T47D (cell line): Measurements from ENCODE around the gene RELB.
A peak's percentile ranks its signal among the peaks of the same experiment; 100 is the strongest.

Experiments
- DNase-seq, 2 experiments: peaks; one replicate each; pipeline versions ENCODE4 v3.0.0 to v3.0.0-alpha.2; 2011 to 2012; ENCODE audit warnings: low read depth in 1 of 2, low spot score in 1 of 2
- JUND ChIP-seq: IDR thresholded peaks from 2 replicates; pipeline ENCODE4 v1.6.1; 2012; ENCODE audit warnings: low read depth
- in situ Hi-C: cut with HindIII; loops from 2 replicates; pipeline ENCODE4 v1.10.0; 2016; ENCODE audit warnings: low sequenced_read_pairs, low pct_unique_long_range_greater_than_20kb

RELB gene, protein sequence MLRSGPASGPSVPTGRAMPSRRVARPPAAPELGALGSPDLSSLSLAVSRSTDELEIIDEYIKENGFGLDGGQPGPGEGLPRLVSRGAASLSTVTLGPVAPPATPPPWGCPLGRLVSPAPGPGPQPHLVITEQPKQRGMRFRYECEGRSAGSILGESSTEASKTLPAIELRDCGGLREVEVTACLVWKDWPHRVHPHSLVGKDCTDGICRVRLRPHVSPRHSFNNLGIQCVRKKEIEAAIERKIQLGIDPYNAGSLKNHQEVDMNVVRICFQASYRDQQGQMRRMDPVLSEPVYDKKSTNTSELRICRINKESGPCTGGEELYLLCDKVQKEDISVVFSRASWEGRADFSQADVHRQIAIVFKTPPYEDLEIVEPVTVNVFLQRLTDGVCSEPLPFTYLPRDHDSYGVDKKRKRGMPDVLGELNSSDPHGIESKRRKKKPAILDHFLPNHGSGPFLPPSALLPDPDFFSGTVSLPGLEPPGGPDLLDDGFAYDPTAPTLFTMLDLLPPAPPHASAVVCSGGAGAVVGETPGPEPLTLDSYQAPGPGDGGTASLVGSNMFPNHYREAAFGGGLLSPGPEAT

DNA sequence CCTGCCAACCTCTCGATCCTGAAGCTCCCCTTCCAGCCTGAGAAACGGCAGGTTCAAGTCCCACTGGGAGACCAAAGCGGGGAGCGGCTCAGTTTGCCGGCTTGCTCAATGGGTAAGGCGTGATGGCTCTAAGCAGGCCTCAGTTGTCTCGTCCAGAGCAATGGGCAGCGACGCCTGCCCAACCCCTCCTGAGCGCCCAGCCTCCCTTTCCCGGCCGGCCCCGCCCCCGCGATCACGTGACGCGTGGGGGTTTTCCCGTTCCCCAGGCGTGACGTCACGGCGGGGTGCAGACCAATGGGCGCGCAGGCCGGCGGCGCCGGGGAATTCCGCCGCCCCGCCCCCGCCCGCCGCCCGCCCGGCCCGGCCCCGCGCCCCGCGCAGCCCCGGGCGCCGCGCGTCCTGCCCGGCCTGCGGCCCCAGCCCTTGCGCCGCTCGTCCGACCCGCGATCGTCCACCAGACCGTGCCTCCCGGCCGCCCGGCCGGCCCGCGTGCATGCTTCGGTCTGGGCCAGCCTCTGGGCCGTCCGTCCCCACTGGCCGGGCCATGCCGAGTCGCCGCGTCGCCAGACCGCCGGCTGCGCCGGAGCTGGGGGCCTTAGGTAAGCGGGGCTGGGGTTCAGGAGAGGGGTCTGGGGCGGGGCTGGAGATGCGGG is at the start of gene RELB:
Gene RELB, plus strand, starts transcription at position 378 of the 653 bp plus-strand sequence. Its CDS starts 116 bp downstream, at position 494.
- no peak for TF ChIP-seq JUND
- DNase-seq, result peak; percentile 91 to 94
- in situ Hi-C loops, result no loop called here

DNA sequence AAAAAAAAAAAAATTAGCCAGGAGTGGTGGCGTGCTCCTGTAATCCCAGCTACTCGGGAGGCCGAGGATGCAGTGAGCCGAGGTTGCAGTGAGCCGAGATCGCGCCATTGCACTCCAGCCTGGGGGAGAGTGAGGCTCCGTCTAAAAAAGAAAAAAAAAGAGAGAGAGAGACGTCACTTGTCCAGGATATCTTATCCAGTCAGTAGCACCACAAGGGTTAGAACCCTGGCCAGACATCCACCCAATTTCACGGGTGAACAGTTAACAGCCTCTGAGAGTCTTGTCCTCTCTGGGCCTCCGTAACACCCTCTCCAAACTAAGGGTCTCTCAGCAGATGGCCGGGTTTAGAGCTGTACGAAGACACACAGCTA is 47.0 kb upstream of the RELB start:
- TF ChIP-seq JUND, result no peak
- no peak for DNase-seq
- in situ Hi-C loops, result no loop called here

GRCh38 chr19:44954649-44955504 is 46.4 kb upstream of the RELB start, which contains the start of gene CLPTM1:
Gene CLPTM1 (plus strand): TSS chr19:44955380. CDS start chr19:44955396, 16 bp downstream.
- DNase-seq, result peak; percentile 88 to 95
- in situ Hi-C loops, result no loop called here
- TF ChIP-seq JUND, result no peak

GRCh38 chr19:44955505-44956439 is 45.5 kb upstream of the RELB start:
- no peak for DNase-seq
- in situ Hi-C loops, result no loop called here
- TF ChIP-seq JUND, result no peak

- in situ Hi-C loops, result no loop called here
- TF ChIP-seq JUND, result no peak
- DNase-seq, result no peak
Observed at GRCh38 chr19:44957526-44957925, 43.7 kb upstream of the RELB start.

DNA sequence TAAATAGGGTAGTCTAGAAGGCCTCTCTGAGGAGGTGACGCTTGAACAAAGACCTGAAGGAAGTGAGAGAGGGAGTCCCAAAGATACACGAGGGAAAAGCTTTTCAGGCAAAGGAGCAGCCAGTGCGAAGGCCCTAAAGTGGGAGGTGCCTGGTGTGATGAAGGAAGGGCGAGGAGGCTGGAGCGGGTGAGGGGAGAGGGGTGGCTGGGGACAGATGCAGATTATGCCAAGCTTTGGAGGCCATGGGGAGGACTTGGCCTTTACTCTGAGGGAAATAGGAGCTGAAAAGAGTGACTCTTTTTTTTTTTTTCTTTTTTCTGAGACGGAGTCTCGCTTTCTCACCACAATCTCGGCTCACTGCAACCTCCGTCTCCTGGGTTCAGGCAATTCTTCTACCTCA is 43.2 kb upstream of the RELB start:
- no peak for TF ChIP-seq JUND
- in situ Hi-C loops, result no loop called here
- no peak for DNase-seq

DNA sequence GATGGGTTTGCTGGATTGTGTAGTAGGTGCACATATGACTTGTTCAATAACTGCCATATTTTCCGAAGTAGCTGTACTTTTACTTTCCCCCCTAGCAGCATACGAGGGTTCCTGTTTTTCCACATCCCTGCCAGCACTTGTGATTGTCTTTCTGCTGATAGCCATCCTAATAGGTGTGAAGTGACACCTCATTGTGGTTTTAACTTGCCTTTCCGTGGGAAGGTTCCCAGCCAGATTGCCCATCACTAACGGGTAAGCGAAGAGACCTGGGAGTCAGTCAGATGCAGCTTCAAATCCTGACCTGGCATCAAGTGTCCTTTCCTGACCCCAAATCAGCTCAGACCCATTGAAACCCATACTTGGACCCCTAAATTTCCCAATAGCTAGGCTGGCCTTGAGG is 41.6 kb upstream of the RELB start:
- DNase-seq, result no peak
- TF ChIP-seq JUND, result no peak
- in situ Hi-C loops, result no loop called here

DNA sequence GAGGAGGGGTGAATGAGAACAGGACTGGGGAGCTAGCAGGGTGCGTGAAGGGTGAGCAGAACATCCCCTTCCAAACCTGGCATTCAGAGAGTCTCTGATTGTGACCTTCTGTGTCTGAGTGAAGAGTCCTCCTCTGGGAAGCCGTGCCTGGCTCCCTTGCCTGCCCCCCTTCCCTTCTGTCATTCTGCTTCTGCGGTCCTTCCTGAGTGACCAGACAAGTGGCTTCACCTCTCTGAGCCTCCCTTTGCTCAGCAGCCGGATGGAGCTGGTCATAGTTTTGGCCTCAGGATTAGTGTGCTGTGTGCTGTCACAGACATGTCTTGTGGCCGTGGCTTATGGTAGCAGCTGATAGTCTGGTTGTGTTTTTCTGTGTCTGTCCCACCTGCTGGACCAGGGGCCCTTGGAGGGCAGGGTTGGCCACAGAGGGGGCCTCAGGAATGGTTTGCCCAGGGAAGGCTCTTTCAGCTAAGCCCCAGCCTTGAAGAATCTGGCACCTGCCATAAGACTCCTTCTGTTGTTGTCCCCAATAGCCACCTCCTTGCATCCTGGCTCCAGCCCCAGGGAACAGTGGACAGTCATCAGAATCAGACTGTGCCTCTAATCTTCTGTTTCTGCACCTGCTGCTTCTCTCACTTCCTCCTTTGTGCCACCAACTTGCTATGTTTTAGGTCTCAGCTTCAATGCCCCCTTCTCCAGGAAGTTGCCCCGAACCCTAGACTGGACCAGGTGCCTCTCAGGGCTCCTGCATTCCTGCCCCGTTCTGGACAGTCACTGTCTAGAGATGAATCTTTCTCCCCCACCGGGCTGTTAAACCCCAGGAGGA is 40.1 kb upstream of the RELB start:
- TF ChIP-seq JUND, result no peak
- in situ Hi-C loops, result no loop called here
- DNase-seq, result no peak

GRCh38 chr19:44961821-44962220 is 39.4 kb upstream of the RELB start:
- TF ChIP-seq JUND, result no peak
- in situ Hi-C loops, result no loop called here
- DNase-seq, result no peak

DNA sequence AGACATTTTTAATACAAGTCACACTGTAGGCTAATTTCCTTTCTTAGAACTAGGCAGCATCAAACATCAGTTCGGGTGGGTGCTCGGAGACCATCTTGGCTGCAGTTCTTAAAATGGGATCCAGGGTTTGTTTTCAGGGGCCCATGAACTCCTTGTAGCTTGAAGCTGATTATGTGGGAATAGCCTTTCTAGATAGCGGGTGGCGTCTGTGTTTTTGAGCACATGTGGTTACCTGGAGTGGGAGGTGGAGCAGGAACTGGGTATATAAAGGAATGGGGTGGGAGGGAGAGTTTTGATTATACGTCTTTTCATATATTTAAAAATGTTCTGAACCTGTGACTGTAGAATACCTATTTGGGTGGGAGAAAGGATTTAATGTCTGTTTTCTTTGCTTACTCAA is 33.1 kb upstream of the RELB start:
- no peak for DNase-seq
- TF ChIP-seq JUND, result no peak
- in situ Hi-C loops, result no loop called here

GRCh38 chr19:44968670-44969069 is 32.6 kb upstream of the RELB start:
- no peak for DNase-seq
- no peak for TF ChIP-seq JUND
- in situ Hi-C loops, result no loop called here
